Right renal cortex interstitium (tissue), 3 donors: ENCODE results near the gene FOSB. TPM values are rescaled to one million over a fixed set of nuclear protein-coding genes. Genes with fewer than 3 reads are reported as not detected.

Source experiments
- DNase-seq, 3 donors: peaks; one replicate each; pipeline ENCODE4 v3.0.0-alpha.2; 2013; ENCODE audit warnings: low read depth in 3 of 3, low spot score in 2 of 3
- polyA plus RNA-seq, 3 donors: library from polyadenylated mRNA; unstranded; fragments of 120-200 nt; gene quantifications; one replicate each; pipeline ENCODE4 v1.2.1, GENCODE V29; 2013; ENCODE audit not compliant: insufficient read length in 3 of 3

Gene FOSB
- polyA plus RNA-seq, 3 donors: 14.3 to 88.2 (median 22.1) TPM

- DNase-seq: no peak
Measured at GRCh38 chr19:45440873-45441654, 26.7 kb upstream of the FOSB start.

- DNase-seq: no peak
Measured at GRCh38 chr19:45442408-45442777, 25.4 kb upstream of the FOSB start.

DNA sequence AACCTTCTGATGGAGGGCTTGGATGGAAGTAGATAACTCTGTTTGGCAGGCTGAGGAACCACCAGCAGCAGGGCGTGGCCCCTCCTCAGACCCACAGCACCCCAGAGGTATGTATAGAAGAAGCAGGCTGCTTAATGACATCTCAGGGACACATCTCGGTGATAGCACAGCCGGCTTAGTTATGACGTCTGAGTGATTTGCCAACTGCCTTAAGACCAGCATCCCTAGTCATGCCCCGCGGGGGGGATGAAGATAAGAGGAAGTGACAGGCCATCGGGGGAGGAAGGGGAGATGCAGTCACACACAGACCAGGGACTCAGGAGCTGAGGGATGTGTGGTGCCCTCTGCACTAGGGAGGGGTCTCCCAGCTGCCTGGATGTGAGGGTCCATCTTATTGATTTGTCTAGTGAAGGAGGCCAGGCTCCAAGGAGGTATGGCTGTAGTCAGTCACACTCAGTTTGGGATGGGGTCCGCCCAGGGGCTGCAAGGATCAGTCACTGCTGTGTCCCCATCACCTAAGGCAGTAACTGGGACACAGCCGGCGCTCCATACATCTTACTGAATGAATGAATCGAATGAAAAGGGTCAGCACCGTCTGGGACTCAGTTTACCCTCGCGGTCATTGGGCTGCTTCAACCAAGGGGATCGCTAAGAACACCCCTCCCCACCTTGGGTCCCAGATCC, 24.9 kb upstream of the FOSB start:
- DNase-seq: no peak

- peak in 1 of 3 donors; percentile 87 for DNase-seq
Measured at GRCh38 chr19:45443462-45444317, 24.1 kb upstream of the FOSB start.

DNA sequence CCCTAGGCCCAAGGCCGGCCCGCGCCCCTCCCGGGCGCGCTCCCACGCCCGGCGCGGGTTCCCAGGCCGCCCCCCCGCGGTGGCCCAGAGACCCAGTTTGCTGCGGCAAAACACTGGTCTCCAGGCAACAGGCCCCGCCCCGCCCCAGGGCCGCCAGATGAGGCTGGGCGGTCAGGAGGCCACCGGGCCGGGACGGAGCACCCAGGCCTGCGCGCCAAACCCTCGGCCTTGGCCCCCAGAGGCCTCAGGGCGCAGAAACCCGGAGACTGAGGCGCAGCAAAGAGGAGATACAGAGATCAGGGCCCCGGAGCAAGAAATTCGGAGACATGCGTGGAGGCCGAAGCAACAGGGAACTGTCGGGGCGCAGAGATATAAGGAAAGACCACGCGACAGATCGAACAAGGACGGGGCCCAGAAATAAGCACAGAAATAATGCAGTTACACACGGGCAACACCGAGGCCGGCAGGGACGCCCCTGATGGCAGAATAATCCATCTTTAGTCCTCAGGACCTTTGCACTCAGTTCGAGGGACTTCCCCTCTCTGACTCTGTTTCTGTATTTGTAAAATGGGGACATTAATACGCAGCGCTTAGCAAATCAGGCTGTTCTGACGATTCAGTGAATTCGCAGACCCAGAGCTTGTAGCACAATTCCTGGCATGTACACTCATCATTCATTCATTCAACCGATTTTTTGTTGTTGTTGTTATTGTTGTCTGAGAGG, 23.3 kb upstream of the FOSB start:
- no peak for DNase-seq

- no peak for DNase-seq
Measured at GRCh38 chr19:45445139-45445538, 22.7 kb upstream of the FOSB start.

DNA sequence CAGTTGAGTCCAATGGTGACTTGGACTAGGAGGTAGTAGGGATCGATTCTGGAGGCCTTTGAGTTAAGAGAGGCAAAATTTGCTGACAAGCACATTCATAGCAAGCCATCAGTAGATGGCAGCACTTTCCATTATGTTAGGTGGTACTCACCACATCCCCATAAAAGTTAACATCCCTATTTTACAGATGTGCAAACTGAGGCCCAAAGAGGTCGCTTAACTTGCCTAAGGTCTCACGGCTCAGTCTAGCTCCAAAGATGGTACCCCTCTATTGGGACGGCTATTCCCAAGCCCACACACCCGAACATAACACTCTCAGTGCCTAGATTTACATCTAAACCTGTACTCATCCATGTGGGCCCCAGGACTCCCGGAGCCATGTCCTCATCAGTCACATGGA, 21.5 kb upstream of the FOSB start:
- no peak for DNase-seq

GRCh38 chr19:45446944-45447343, 20.9 kb upstream of the FOSB start:
- DNase-seq: no peak

GRCh38 chr19:45448425-45448756, 19.4 kb upstream of the FOSB start:
- no peak for DNase-seq

- no peak for DNase-seq
Measured at GRCh38 chr19:45448887-45449299, 18.9 kb upstream of the FOSB start.

DNA sequence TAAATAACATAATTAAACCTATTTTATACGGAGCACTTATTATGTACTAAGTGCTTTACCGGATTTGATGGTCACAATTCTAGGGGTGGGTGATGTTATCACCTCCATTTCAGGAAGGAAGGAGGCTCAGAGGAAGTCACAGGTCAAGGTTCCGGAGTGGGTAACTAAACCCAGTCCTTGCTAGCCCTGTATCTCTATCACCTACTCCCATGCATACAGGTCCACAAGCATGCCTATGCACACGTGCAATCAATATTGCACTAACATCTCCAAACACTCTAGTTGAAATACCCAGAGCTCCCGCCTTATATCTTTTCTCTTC, 17.8 kb upstream of the FOSB start:
- DNase-seq: no peak

DNA sequence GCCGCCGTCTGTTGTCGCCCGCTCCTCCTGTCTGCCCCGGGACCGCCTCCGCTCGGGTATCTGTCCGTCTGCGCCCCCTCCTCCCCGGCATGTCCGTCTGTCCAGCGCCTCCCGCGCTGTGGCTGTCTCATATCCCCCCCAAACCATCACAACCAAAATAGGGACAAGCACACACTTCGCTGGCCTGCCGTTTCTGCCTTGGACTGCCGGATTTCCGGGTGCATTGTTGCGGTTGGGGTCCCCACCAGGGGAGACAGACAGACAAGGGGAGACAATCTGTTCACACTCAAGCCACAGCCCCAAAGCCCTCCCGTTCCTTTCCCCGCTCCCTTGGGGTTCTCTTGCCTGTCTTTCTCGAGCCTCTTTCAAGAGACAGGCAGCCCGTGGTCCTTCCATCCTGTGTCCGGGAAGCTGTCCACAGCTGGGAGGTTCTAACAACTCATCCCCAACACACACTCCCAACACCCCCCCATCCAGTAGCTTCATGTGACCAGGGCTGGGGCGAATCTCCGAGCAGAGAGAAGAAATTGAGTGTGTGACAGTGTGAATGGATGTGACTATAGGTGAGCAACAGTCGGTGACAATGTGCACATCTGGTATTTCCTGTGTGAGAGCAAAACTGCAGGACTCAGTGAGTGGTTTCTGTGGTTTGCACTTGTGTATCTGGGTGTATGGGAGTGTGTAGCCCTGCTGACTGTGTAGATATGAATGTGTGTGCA, 16.5 kb upstream of the FOSB start:
- DNase-seq: no peak

- DNase-seq: no peak
Measured at GRCh38 chr19:45451850-45452387, 15.9 kb upstream of the FOSB start.

DNA sequence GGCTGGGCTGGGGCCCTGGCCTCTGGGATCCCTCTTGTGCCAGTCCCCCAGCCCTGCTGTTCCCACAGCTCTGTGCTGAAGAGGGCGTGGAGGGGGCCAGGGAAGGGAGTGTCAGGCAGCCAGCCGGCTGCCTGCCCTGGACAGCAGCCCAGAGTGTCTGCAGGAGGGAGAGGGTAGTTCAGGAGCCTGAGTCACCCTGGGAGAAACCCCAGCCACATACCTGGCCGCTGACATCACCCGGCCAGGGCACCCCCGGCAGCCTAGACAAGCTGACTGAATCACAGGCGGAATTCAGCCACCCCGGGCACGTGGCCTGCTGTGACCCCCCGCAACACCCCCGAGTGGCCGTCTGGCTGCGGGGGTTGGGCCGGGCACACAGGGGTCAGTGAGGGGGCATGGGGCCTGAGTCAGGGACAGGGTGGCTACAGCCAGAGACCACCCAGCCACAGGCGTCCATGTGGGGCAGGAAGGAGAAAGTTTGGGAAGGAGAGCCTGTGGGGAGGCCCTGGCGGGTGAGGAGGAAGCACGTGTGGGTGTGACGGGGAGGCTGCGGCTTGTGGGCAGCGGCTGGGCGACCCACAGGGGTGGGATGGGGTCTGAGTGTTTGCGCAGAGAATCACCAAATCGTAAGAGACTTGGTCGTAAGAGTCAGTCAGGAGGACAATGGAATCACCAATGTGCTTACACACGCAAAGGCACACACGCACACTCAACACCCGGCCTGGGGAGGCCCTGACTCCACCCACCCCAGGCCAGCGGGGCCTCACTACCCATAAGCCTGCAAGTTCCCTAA, 11.9 kb upstream of the FOSB start:
- peak in 1 of 3 donors; percentile 78 for DNase-seq

DNA sequence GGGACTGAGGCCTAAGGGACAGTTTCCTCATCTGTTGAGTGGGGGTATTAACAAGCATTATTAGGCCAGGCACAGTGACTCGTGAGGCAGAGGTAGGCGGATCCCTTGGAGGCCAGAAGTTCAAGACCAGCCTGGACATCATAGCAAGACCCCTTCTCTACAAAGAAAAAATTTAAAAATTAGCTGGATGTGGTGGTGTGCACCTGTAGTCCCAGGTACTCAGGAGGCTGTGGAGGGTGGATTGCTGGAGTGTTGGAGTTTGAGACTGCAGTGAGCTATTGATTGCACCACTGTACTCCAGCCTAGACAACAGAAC, 11.3 kb upstream of the FOSB start:
- DNase-seq: no peak

- no peak for DNase-seq
Measured at GRCh38 chr19:45457776-45458175, 10.0 kb upstream of the FOSB start.

DNA sequence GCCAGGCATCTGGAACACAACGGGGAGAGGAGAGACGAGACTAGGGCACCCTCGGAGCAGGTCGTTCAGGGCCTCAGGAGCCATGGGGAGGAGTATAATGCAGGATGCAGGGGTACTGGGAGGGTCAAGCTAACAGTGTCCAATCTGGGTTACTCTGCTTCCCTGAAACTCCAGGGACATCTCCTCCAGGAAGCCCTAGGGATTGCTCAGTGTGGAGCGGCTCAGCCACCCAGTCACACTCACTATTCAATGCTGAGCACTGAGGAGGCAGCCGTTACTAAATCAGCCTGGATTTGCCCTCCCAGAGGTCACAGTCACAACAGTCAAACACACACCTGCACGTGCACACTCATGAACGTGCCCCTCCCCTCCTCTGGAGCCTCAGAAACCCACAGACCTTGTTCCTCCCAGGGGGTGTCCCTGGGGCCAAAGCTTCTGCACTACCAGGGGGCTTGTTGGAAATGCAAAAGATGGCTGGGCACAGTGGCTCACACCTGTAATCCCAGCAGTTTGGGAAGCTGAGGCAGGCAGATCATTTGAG, 6.9 kb upstream of the FOSB start:
- DNase-seq: no peak

DNA sequence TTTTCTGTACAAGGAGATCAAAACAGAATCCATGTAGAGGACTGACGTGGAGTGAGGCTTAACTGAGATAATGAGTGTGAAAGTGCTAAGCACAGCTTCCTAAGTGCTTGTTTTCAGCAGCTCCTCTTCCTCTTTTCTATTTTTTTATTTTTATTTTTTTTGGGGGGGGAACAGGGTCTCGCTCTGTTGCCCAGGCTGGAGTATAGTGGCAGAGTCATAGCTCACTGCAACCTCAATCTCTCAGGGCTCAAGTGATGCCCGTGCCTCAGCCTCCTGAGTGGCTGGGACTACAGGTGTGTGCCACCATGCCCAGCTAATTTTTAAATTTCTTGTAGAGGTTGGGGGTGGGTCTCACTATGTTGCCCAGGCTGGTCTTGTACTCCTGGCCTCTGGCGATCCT, 5.6 kb upstream of the FOSB start:
- no peak for DNase-seq

GRCh38 chr19:45463241-45463640, 4.6 kb upstream of the FOSB start:
- no peak for DNase-seq
